Mononuclear cell (primary cell): ENCODE data around the gene ATPAF1. TPM values are rescaled to one million over a fixed set of nuclear protein-coding genes. Genes with fewer than 3 reads are reported as not detected.

Experiments
- H3K27me3 ChIP-seq: 2 replicates; pipeline ENCODE4 v1.6.0; 2011; ENCODE audit warnings: low read length, control low read depth; ENCODE audit not compliant: insufficient read depth
- H3K4me1 ChIP-seq: 2 replicates; pipeline ENCODE4 v1.5.1; 2011; ENCODE audit warnings: mild to moderate bottlenecking, low read length, control low read depth; ENCODE audit not compliant: insufficient read depth
- H3K4me3 ChIP-seq: 2 replicates; pipeline ENCODE4 v1.5.1; 2011; ENCODE audit warnings: mild to moderate bottlenecking, low read length, moderate library complexity
- H3K9me3 ChIP-seq: 2 replicates; pipeline ENCODE4 v1.5.1; 2011; ENCODE audit warnings: low read depth, mild to moderate bottlenecking, control low read depth, low read length
- total RNA-seq: library from RNA; depleted of rRNA; stranded (reverse); fragments of >200 nt; gene quantifications from one replicate; pipeline ENCODE4 v1.2.3, GENCODE V29; 2012

The ATPAF1 gene
- total RNA-seq, 1 donor: 14.9 TPM

DNA sequence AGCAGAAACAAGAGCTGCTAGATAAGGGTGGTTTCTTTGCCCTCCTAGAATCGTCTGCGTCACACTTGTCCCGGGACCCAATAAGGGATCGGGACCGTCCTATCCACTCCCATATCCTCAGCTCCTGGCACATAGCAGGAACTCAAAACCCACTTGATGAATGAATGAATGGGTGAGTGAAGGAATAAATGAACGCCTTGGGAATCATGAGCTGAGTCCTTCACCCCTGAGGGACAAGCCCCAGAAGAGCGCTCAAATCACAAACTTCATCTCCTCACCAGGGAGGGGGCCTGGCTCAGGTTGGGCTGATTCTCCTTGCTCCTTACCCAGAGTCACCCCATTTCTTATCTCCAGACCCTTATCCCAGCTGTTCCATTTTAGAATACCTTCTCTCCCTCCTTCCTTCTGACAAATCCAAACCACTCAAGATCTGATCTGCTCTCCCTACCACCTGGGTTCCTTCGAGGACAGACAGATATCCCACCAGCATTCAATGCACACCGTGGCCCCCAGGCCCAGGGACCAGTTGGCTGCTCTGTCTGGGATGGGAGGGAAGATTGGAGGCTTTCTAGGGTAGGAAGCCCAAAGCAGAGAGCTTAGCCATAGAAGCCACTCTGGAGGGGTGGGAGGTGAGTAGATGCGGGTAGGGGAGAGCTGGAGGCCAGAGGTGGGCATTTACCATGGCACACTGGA, 50.9 kb downstream of the ATPAF1 start:
- peaks cover 59% of the 10 kb centered on the region for H3K4me1 ChIP-seq
- H3K4me3 ChIP-seq: peak overlapping the region; percentile 68
- no peaks in the 10 kb centered on the region for H3K9me3 ChIP-seq
- H3K27me3 ChIP-seq: no peaks in the 10 kb centered on the region

DNA sequence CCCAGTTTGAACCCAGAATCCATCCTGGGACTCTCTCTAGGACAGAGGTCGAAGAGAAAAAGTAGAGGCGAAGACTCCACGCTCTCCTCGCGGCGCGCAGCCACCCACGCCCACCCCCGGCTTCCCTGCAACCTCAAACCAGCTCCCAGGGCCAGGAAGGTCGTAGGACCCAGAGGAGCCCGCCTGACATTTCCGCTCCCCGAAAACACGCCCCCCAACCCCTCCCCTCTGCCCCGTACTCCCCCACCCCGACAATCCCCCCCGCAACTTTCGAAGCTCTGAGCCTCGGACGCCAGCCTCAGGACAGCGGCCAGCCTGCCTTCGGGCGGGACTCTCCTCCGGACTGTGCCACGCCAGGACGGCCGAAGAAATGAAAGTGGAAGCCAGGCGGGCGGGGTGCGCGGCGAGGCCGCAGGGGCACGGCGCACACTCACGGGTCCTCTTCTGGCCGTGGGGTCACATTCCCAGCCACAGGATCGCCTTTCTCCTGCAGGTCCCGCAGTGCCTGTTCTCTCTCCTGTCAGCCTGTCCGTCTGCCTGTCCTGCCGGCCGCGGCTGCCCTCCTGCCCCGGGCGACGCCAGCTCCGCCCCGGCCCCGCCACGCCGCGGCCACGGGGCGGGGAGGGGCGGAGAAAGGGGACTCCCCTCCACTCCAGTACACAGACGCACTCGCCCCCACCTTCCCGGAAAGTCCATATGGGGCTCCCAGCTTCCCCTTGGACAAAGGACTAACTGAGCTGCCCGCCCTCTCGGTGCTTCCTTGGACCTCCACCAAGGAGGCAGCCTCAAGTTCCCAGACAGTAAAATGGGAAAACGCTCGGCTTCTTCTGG, 51.7 kb downstream of the ATPAF1 start, which contains the start of gene MOB3C:
Gene MOB3C, minus strand, starts transcription at position 535 of the 831 bp plus-strand sequence. CDS start 3,490 bp downstream, outside the sequence.
- H3K4me1 ChIP-seq: peaks cover 67% of the 10 kb centered on the region
- H3K4me3 ChIP-seq: peak within 1 kb of the TSS; percentile 68
- H3K9me3 ChIP-seq: no peaks in the 10 kb centered on the region
- no peaks in the 10 kb centered on the region for H3K27me3 ChIP-seq

DNA sequence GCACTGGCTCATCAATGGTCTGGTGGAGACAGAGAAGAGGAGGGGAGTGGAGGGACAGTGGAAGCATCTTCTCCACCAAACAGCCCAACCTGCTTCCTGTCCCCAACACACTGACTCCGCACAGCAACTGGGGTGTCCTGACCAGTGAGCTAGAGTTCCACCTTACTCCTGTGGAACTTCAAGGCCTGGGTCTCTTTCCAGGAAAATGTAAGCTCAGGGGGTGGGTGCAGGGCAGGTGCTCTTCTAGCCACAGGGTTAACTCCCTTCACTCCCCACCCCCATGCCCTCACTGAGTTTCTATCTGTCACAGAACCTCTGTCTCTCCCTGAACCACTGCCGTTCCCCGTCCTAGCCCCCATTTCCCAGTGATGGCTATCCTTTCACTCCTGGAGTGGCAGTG, 52.4 kb downstream of the ATPAF1 start:
- Histone ChIP-seq H3K27me3 (no peaks in the 10 kb centered on the region), H3K9me3 (no peaks in the 10 kb centered on the region), H3K4me3 (peak overlapping the region; percentile 68), H3K4me1 (peaks cover 74% of the 10 kb centered on the region)

DNA sequence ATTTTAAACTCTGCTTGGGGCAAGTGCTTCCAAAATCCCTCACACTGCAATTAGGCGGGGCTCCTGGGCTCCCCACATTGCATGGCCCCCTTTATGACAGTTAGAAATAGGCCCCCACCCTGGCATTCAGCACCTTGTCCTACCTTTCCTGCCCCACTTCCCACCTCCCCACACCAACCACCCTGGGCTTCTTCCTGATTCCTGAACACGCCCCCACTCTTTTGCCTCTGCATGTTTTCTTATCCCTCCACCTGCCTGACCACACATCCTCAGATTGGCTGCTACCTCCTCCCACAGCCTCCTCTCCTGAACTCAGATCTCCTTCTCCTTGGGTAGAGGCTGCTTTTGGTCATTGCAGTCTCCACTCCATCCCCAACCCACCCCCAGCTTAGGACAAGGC, 53.1 kb downstream of the ATPAF1 start:
- Histone ChIP-seq H3K4me1 (peaks cover 74% of the 10 kb centered on the region), H3K9me3 (no peaks in the 10 kb centered on the region), H3K27me3 (no peaks in the 10 kb centered on the region), H3K4me3 (no peak overlapping the region)

DNA sequence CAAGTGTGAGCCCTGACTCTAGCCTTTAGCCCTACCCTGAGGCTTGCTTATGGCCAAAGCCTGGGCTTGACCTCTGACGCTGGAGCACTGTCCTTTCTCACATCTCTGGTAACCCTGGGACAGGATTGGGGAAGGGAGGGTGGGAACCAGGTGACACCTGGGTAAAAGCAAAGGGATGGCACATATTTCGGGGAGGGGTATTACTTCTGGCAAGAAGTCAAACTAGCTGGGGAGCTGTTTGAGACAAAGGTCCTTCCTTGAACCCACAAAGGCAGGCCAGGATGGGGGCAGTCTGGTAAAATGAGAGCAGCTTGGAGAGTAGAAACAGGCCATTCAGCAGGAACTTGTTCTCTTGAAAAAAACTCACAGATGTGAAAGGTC, 53.6 kb downstream of the ATPAF1 start:
- Histone ChIP-seq H3K4me1 (peaks cover 74% of the 10 kb centered on the region), H3K4me3 (no peak overlapping the region), H3K9me3 (no peaks in the 10 kb centered on the region)

DNA sequence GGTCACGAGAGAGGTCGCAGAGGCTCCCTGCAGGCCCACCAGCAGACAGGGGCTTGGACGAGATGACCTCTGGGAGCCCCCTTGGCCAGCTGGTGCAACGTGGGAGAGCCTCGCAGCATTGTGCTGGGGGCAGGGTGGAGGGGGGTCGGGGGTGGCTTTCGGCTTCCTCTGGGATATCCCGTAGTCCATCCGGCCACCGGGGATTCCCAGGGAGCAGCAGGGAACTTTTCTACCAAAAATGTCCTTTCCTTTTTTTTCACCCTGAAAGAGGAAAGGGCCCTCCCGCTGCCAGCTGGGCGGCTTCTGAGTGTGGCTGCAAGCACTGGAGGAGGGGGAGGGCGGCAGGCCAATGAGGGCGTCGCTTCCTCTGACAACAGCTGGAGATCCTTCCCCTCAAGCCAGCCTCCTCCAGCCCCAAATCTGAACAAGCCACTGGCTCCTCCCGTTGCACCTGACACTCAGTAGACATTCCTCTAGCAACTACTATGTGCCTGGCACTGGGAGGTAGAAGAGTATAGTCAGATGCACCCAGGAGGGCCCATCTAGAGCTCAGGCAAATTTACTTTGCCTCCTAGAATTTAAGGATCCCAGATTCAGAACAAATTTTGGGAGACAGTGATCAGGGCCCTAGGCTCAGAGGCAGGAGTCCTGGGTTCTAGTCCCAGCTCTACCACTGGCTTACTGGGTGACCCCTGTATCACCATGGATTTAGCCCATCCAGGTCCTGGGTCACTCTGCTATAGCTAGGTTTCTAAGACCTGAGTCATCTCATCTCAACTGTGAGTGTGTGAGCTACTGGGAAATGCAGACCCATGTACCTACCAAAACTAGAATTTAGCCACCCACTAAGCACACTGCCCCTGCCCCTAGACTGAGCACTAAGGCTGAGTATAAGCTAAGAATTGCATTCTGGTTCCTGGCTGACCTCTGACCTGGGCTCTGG, 54.2 kb downstream of the ATPAF1 start:
- Histone ChIP-seq H3K9me3 (no peaks in the 10 kb centered on the region), H3K4me1 (peaks cover 67% of the 10 kb centered on the region), H3K4me3 (no peak overlapping the region), H3K27me3 (no peaks in the 10 kb centered on the region)

More for the DNA sequence above, 53.6 kb downstream of the ATPAF1 start:
- H3K27me3 ChIP-seq: no peaks in the 10 kb centered on the region

DNA sequence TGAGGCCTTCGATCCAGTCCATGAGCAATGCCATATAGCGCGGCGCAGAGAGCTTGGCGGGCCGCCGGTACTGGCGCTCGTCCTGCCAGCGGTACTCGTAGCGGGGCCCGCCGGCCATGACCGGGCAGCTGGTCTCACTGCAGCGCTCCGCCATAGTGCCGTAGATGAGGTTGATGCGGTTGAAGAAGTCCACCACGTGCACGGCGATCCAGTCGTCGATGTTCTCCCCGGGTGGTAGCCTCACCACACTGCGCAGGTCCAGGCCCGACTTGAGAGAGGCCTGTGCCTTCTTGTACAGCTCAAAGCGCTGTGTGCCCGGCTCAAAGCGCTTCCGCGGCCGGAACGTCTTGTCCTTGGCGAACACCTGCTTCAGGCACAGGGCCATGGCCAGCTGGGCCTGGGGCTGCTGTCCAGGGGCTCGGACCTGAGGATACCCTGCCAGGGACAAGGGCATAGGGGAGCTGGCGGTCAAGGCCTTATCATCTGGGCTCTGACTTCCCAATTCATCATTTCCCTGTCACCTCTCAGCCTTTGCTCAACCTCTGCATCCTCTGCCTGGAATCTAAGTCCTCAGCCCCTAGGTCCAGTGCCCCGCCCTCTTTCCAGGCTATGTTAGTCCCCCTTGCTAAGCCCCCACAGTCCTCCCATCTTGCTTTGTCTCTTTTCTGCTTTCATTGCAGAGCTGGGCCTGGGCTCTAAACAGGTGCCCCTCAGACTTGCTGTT, 55.1 kb downstream of the ATPAF1 start:
- no peak overlapping the region for H3K4me3 ChIP-seq
- peaks cover 60% of the 10 kb centered on the region for H3K4me1 ChIP-seq
- H3K27me3 ChIP-seq: no peaks in the 10 kb centered on the region

DNA sequence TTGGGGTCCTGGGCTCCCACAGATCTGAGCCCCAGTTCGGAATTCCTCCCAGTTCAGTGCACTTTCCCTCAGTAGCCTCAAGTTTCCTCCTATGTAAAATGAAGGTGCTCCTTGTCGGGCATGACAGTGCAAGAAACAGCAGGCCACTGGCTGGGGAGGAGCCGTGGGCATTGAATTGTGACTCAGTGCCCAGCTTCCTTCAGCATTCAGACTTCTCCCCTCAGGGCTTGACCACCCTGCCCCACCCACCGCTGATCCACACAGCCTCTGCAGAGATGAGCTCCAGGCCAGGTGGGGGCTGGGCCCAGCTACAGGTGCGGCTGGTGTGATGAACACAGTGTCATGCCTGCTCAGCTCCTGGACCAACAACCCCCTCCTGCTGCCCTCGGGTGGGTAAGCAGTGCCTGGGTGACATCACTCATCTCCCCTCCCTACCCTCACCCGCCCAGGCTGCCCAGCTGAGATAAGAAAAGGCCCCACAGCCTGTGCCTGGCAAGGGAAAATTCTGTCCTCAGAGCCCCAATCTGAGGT, 56.4 kb downstream of the ATPAF1 start:
- no peaks in the 10 kb centered on the region for H3K27me3 ChIP-seq
- H3K9me3 ChIP-seq: no peaks in the 10 kb centered on the region
- peaks cover 52% of the 10 kb centered on the region for H3K4me1 ChIP-seq
- no peak overlapping the region for H3K4me3 ChIP-seq

More for the DNA sequence above, 55.1 kb downstream of the ATPAF1 start:
- H3K9me3 ChIP-seq: no peaks in the 10 kb centered on the region

DNA sequence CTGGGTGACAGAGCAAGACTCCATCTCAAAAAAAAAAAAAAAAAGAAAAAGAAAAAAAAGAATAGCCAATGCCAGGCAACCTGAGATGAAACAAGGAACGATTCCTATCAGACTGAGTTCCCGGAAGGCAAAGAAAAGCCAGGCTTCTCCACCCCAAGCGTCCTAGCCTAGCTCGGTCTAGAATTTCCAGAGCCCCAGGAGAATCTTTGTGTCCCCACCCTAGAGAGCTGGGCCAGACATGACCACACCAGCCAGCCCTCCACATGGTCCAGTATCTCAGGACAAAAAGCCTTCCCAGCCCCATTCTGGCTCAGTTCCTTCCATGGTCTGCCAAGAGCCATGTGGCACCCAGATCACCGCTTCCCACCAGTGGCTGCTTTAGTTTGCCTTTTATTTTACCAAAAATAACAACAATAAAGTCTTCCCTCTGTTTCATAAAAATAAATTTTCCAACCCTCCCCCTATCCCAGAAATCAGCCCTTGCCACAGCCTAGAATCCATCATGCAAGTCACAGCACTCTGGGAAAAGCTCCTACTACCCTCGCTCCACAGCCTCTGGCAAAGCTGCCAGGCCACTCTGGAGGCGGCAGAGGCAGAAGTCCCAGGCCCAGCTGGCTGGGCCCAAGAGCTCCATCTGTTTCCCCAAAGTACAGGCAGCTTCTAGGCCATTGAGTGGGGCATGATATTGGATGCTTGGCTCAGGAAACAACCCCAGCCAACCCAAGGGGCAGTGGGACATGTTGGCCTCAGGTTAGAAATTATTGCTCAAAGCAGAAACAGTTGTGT, 60.6 kb downstream of the ATPAF1 start:
- peaks cover 47% of the 10 kb centered on the region for H3K4me1 ChIP-seq
- H3K9me3 ChIP-seq: no peaks in the 10 kb centered on the region
- H3K4me3 ChIP-seq: no peak overlapping the region
- H3K27me3 ChIP-seq: no peaks in the 10 kb centered on the region

DNA sequence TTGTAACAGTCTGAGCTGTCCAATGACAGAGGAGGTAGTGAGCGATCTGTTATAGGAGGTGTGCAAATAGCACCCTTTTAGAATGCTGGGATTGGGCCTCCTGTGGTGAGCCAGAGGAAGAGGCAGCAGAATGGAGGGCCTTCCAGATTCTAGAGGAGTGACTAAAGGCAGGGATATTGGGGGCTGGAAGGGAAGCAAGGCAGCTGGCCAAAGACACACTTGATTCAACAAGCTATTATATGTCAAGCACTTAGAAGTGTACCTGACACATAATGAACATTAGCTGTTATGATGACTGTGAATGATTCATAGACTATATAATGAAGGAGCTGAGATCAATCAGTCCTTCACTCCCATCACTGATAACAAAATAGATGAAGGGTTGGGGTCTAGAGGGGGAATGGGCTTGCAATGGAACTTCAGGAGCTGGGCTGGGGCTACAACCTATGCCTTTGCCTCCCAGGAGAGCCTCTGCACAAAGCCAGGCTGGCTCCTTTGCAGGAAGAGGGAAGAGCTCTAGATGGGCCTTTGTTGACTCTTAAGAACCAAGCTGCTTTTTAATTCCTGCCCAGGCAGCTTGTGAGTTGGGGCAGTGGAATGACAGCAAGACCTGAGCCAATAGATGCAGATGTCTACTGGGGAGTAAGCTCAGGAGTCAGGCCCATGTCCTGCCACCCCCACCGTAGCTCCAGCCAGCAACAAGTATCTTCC, 61.8 kb downstream of the ATPAF1 start:
- Histone ChIP-seq H3K4me1 (peaks cover 48% of the 10 kb centered on the region), H3K4me3 (no peak overlapping the region)

DNA sequence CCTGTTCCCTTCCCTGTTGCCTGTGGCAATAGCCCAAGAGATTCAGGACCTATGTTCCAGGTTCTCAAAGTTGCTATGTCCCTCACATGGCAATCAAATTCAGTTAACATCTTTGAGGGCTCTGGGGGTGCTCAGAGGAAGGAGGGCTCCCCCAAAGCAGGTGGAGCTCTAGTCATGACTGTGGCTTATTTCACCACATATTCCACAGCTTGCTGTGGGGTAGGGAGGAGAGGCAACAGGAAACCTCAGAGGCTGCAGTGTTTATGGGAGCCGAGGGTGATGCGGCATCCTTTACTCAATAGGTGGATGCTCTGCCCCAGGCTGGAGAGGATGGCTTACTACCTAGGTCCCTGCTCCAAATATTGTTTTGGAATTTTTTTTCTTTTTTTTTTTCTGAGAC, 62.9 kb downstream of the ATPAF1 start:
- no peaks in the 10 kb centered on the region for H3K27me3 ChIP-seq
- H3K4me3 ChIP-seq: no peak overlapping the region

More for the DNA sequence above, 61.8 kb downstream of the ATPAF1 start:
- Histone ChIP-seq H3K27me3 (no peaks in the 10 kb centered on the region), H3K9me3 (no peaks in the 10 kb centered on the region)

DNA sequence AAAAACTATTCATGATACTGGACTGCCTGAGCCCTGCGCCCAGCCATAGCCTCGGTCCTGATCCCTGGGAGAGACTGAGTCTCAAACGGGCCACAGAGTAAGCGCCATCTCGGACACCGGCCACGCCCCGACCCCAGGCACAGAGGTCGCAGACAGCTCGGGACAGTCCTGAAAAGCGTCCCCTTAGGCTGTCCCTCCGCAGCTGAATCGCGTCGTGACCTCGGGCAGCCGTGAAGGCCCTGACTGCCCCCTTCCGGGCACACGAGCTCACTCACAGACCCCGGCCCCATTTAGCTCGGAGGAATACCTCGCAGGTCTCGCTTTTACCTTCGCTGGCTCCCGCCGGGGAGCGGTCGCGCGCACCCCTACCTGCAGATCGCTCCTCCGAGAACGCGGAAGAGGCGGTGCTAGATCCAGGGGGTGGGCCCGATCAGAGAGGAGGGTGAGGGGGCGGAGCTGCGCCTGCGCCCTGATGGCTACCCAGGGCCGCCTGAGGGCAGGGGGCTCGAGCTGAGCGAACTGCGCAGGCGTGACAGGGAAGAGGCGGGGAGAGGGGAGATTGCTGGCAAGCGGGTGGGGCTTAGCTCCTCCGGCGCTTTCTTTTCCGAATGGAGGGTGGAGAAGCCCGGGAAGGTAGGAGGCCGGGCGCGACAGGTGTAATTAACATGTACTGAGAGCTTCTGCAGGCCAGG, 64.2 kb downstream of the ATPAF1 start, which contains the start of gene MKNK1:
Gene MKNK1, minus strand, starts transcription at position 411 of the 692 bp plus-strand sequence. CDS start 20,941 bp downstream, outside the sequence.
- Histone ChIP-seq H3K4me3 (peak within 1 kb of the TSS; percentile 97), H3K4me1 (peaks cover 66% of the 10 kb centered on the region), H3K27me3 (no peaks in the 10 kb centered on the region), H3K9me3 (no peaks in the 10 kb centered on the region)

More for the DNA sequence above, 62.9 kb downstream of the ATPAF1 start:
- Histone ChIP-seq H3K9me3 (no peaks in the 10 kb centered on the region), H3K4me1 (peaks cover 54% of the 10 kb centered on the region)
